Mucosa of rectum (tissue), 2 donors: ENCODE results near the gene RAB27B.

Experiments
- H3K27ac ChIP-seq, 2 donors: one replicate each; pipeline ENCODE4 v1.7.0; 2013; ENCODE audit warnings: inconsistent platforms in 2 of 2, low read depth in 2 of 2, low read length in 2 of 2
- H3K27me3 ChIP-seq, 2 donors: one replicate each; pipeline ENCODE4 v1.7.0; 2013; ENCODE audit warnings: low read length in 2 of 2; ENCODE audit not compliant: control insufficient read depth in 2 of 2, insufficient read depth in 2 of 2
- H3K36me3 ChIP-seq, 2 donors: one replicate each; pipeline ENCODE4 v1.7.0; 2013; ENCODE audit warnings: low read length in 2 of 2; ENCODE audit not compliant: control insufficient read depth in 2 of 2, insufficient read depth in 2 of 2
- H3K4me1 ChIP-seq, 2 donors: one replicate each; pipeline ENCODE4 v1.7.0; 2013; ENCODE audit warnings: low read length in 2 of 2, mild to moderate bottlenecking in 1 of 2; ENCODE audit not compliant: control insufficient read depth in 2 of 2, insufficient read depth in 2 of 2
- H3K4me3 ChIP-seq, 2 donors: one replicate each; pipeline ENCODE4 v1.7.0; 2013; ENCODE audit warnings: low read length in 2 of 2
- H3K9ac ChIP-seq, 2 donors: one replicate each; pipeline ENCODE4 v1.7.0; 2013; ENCODE audit warnings: low read length in 2 of 2, low read depth in 1 of 2, mild to moderate bottlenecking in 1 of 2
- H3K9me3 ChIP-seq, 2 donors: one replicate each; pipeline ENCODE4 v1.7.0; 2013; ENCODE audit warnings: low read length in 2 of 2; ENCODE audit not compliant: control insufficient read depth in 2 of 2
- donor health status: healthy.
- donor health status: Normal muscosa, but diverticular disease.

RAB27B gene

GRCh38 chr18:54923339-54923956, 95.2 kb downstream of the RAB27B start:
- no peaks in the 10 kb centered on the region for H3K9me3 ChIP-seq
- H3K9ac ChIP-seq: no peak overlapping the region
- peaks cover 13 to 25% of the 10 kb centered on the region in 2 donors for H3K36me3 ChIP-seq
- no peaks in the 10 kb centered on the region for H3K27me3 ChIP-seq
- no peaks in the 10 kb centered on the region for H3K4me1 ChIP-seq
- no peak overlapping the region for H3K4me3 ChIP-seq
- H3K27ac ChIP-seq: no peak overlapping the region

GRCh38 chr18:54924948-54925347, 96.7 kb downstream of the RAB27B start:
- no peak overlapping the region for H3K4me3 ChIP-seq
- no peaks in the 10 kb centered on the region for H3K4me1 ChIP-seq
- peaks cover 16 to 31% of the 10 kb centered on the region in 2 donors for H3K36me3 ChIP-seq
- H3K9me3 ChIP-seq: no peaks in the 10 kb centered on the region
- H3K27me3 ChIP-seq: no peaks in the 10 kb centered on the region
- no peak overlapping the region for H3K9ac ChIP-seq
- H3K27ac ChIP-seq: no peak overlapping the region

GRCh38 chr18:54926593-54927325, 98.5 kb downstream of the RAB27B start:
- H3K9ac ChIP-seq: no peak overlapping the region
- H3K4me1 ChIP-seq: no peaks in the 10 kb centered on the region
- no peaks in the 10 kb centered on the region for H3K9me3 ChIP-seq
- H3K36me3 ChIP-seq: peaks cover 13 to 23% of the 10 kb centered on the region in 2 donors
- no peak overlapping the region for H3K4me3 ChIP-seq
- H3K27ac ChIP-seq: no peak overlapping the region
- H3K27me3 ChIP-seq: no peaks in the 10 kb centered on the region

GRCh38 chr18:54928236-54928635, 100.0 kb downstream of the RAB27B start:
- Histone ChIP-seq H3K27me3 (no peaks in the 10 kb centered on the region), H3K27ac (no peak overlapping the region), H3K4me1 (no peaks in the 10 kb centered on the region), H3K9ac (no peak overlapping the region), H3K36me3 (peaks cover 19 to 29% of the 10 kb centered on the region in 2 donors), H3K9me3 (no peaks in the 10 kb centered on the region), H3K4me3 (no peak overlapping the region)

GRCh38 chr18:54931152-54931551, 102.9 kb downstream of the RAB27B start:
- Histone ChIP-seq H3K9ac (no peak overlapping the region), H3K27me3 (no peaks in the 10 kb centered on the region), H3K36me3 (peaks cover 24 to 28% of the 10 kb centered on the region in 2 donors), H3K9me3 (no peaks in the 10 kb centered on the region), H3K4me1 (no peaks in the 10 kb centered on the region), H3K27ac (no peak overlapping the region), H3K4me3 (no peak overlapping the region)

GRCh38 chr18:54932472-54932871, 104.2 kb downstream of the RAB27B start:
- peaks cover 30 to 31% of the 10 kb centered on the region in 2 donors for H3K36me3 ChIP-seq
- H3K9me3 ChIP-seq: no peaks in the 10 kb centered on the region
- H3K27ac ChIP-seq: no peak overlapping the region
- no peak overlapping the region for H3K9ac ChIP-seq
- no peaks in the 10 kb centered on the region for H3K4me1 ChIP-seq
- H3K27me3 ChIP-seq: no peaks in the 10 kb centered on the region
- no peak overlapping the region for H3K4me3 ChIP-seq

- H3K27ac ChIP-seq: no peak overlapping the region
- H3K4me1 ChIP-seq: no peaks in the 10 kb centered on the region
- no peak overlapping the region for H3K9ac ChIP-seq
- H3K27me3 ChIP-seq: no peaks in the 10 kb centered on the region
- H3K36me3 ChIP-seq: peaks cover 30 to 38% of the 10 kb centered on the region in 2 donors
- H3K9me3 ChIP-seq: no peaks in the 10 kb centered on the region
- no peak overlapping the region for H3K4me3 ChIP-seq
Observed at GRCh38 chr18:54938506-54938905, 110.2 kb downstream of the RAB27B start.

GRCh38 chr18:54939361-54939917, 111.2 kb downstream of the RAB27B start:
- Histone ChIP-seq H3K4me1 (no peaks in the 10 kb centered on the region), H3K4me3 (no peak overlapping the region), H3K36me3 (peaks cover 27 to 38% of the 10 kb centered on the region in 2 donors), H3K27me3 (no peaks in the 10 kb centered on the region), H3K9me3 (no peaks in the 10 kb centered on the region), H3K27ac (no peak overlapping the region), H3K9ac (no peak overlapping the region)

GRCh38 chr18:54942144-54942543, 113.9 kb downstream of the RAB27B start:
- Histone ChIP-seq H3K4me3 (no peak overlapping the region), H3K27ac (no peak overlapping the region), H3K9me3 (no peaks in the 10 kb centered on the region), H3K4me1 (peaks cover 7 to 13% of the 10 kb centered on the region in 2 donors), H3K27me3 (no peaks in the 10 kb centered on the region), H3K9ac (no peak overlapping the region), H3K36me3 (peaks cover 14 to 24% of the 10 kb centered on the region in 2 donors)

GRCh38 chr18:54942569-54942968, 114.3 kb downstream of the RAB27B start:
- H3K4me1 ChIP-seq: peaks cover 10 to 17% of the 10 kb centered on the region in 2 donors
- H3K4me3 ChIP-seq: no peak overlapping the region
- H3K36me3 ChIP-seq: peaks cover 14 to 23% of the 10 kb centered on the region in 2 donors
- H3K9me3 ChIP-seq: no peaks in the 10 kb centered on the region
- no peaks in the 10 kb centered on the region for H3K27me3 ChIP-seq
- H3K27ac ChIP-seq: no peak overlapping the region
- no peak overlapping the region for H3K9ac ChIP-seq
